ENCODE measurements around the gene KLHL13.

Gene KLHL13

DNA sequence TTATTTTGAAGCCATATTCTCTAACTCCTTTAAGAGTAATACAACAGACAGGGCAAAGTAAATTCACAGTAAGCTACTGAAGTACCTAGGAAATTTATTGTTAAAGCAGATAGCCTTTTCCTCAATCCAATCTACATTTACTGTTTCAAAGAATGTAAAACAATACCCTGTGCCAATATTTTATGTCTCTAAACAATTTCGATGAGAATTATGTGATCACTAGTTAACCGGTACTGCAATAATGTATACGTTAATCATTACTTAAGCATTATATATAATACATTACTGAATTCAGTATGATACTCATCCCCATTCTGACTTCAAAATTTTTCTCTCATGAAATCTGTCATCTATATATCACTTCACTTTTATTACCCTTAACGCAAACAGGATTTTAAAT lies 28.5 kb downstream of the KLHL13 start:
- no peaks in the 10 kb centered on the region for H3K27me3 ChIP-seq (replicated peaks; ENCODE audit: control insufficient read depth, insufficient read depth, low read length, poor library complexity, severe bottlenecking)
- no peak overlapping the region for H3K4me3 ChIP-seq (ENCODE audit: insufficient read depth, low read depth, low read length, poor library complexity, severe bottlenecking)
- no peaks in the 10 kb centered on the region for H3K36me3 ChIP-seq (ENCODE audit: control insufficient read depth, insufficient read depth, low read length)
- H3K9me3 ChIP-seq (ENCODE audit: control insufficient read depth, low read length), result no peaks in the 10 kb centered on the region
- H3K4me1 ChIP-seq (ENCODE audit: control insufficient read depth, insufficient read depth, low read length, poor library complexity, severe bottlenecking), result no peaks in the 10 kb centered on the region
- DNase-seq, result no peak
- H3K27ac ChIP-seq (ENCODE audit: insufficient read depth, low read length, poor library complexity, severe bottlenecking), result no peak overlapping the region

- no peaks in the 10 kb centered on the region for H3K36me3 ChIP-seq (ENCODE audit: control insufficient read depth, insufficient read depth, low read length)
- no peak overlapping the region for H3K4me3 ChIP-seq (ENCODE audit: insufficient read depth, low read depth, low read length, poor library complexity, severe bottlenecking)
- H3K9me3 ChIP-seq (ENCODE audit: control insufficient read depth, low read length), result no peaks in the 10 kb centered on the region
- no peak overlapping the region for H3K27ac ChIP-seq (ENCODE audit: insufficient read depth, low read length, poor library complexity, severe bottlenecking)
- H3K27me3 ChIP-seq (replicated peaks; ENCODE audit: control insufficient read depth, insufficient read depth, low read length, poor library complexity, severe bottlenecking), result no peaks in the 10 kb centered on the region
- DNase-seq, result no peak
- no peaks in the 10 kb centered on the region for H3K4me1 ChIP-seq (ENCODE audit: control insufficient read depth, insufficient read depth, low read length, poor library complexity, severe bottlenecking)
Observed at GRCh38 chrX:118074196-118074595, 42.4 kb downstream of the KLHL13 start.

GRCh38 chrX:118066867-118067515 lies 49.6 kb downstream of the KLHL13 start:
- H3K27me3 ChIP-seq (replicated peaks; ENCODE audit: control insufficient read depth, insufficient read depth, low read length, poor library complexity, severe bottlenecking), result no peaks in the 10 kb centered on the region
- H3K9me3 ChIP-seq (ENCODE audit: control insufficient read depth, low read length), result no peaks in the 10 kb centered on the region
- H3K36me3 ChIP-seq (ENCODE audit: control insufficient read depth, insufficient read depth, low read length), result no peaks in the 10 kb centered on the region
- no peak overlapping the region for H3K4me3 ChIP-seq (ENCODE audit: insufficient read depth, low read depth, low read length, poor library complexity, severe bottlenecking)
- no peak overlapping the region for H3K27ac ChIP-seq (ENCODE audit: insufficient read depth, low read length, poor library complexity, severe bottlenecking)
- H3K4me1 ChIP-seq (ENCODE audit: control insufficient read depth, insufficient read depth, low read length, poor library complexity, severe bottlenecking), result no peaks in the 10 kb centered on the region
- no peak for DNase-seq

GRCh38 chrX:118062817-118063615 lies 53.6 kb downstream of the KLHL13 start:
- DNase-seq, result no peak
- no peaks in the 10 kb centered on the region for H3K4me1 ChIP-seq (ENCODE audit: control insufficient read depth, insufficient read depth, low read length, poor library complexity, severe bottlenecking)
- H3K36me3 ChIP-seq (ENCODE audit: control insufficient read depth, insufficient read depth, low read length), result no peaks in the 10 kb centered on the region
- H3K4me3 ChIP-seq (ENCODE audit: insufficient read depth, low read depth, low read length, poor library complexity, severe bottlenecking), result no peak overlapping the region
- no peaks in the 10 kb centered on the region for H3K27me3 ChIP-seq (replicated peaks; ENCODE audit: control insufficient read depth, insufficient read depth, low read length, poor library complexity, severe bottlenecking)
- no peaks in the 10 kb centered on the region for H3K9me3 ChIP-seq (ENCODE audit: control insufficient read depth, low read length)
- no peak overlapping the region for H3K27ac ChIP-seq (ENCODE audit: insufficient read depth, low read length, poor library complexity, severe bottlenecking)

GRCh38 chrX:118062048-118062789 lies 54.4 kb downstream of the KLHL13 start:
- no peak for DNase-seq

DNA sequence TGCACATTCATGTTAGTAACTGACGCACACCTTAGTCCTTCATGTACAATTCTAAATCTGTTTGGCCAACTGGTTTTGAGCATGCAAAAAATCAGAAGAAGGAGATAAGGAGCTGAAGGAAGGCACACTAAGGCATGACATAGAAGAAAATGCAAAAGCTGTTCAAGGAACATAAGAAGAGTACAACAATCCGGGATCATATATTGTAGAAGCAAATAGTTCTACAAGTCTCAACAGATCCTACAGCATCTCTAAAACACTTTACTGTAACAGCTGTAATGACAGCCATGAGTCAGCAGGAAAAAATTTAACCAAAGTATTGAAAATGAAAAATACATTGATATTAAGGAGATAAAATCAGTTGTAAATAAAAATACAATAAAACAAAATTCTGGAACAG lies 57.7 kb downstream of the KLHL13 start:
- H3K27ac ChIP-seq (ENCODE audit: insufficient read depth, low read length, poor library complexity, severe bottlenecking), result no peak overlapping the region
- H3K4me1 ChIP-seq (ENCODE audit: control insufficient read depth, insufficient read depth, low read length, poor library complexity, severe bottlenecking), result no peaks in the 10 kb centered on the region
- H3K9me3 ChIP-seq (ENCODE audit: control insufficient read depth, low read length), result no peaks in the 10 kb centered on the region
- no peaks in the 10 kb centered on the region for H3K27me3 ChIP-seq (replicated peaks; ENCODE audit: control insufficient read depth, insufficient read depth, low read length, poor library complexity, severe bottlenecking)
- H3K4me3 ChIP-seq (ENCODE audit: insufficient read depth, low read depth, low read length, poor library complexity, severe bottlenecking), result no peak overlapping the region
- H3K36me3 ChIP-seq (ENCODE audit: control insufficient read depth, insufficient read depth, low read length), result no peaks in the 10 kb centered on the region
- no peak for DNase-seq

More at GRCh38 chrX:118062048-118062789, 54.4 kb downstream of the KLHL13 start:
- Histone ChIP-seq H3K36me3 (ENCODE audit: control insufficient read depth, insufficient read depth, low read length) (no peaks in the 10 kb centered on the region), H3K4me3 (ENCODE audit: insufficient read depth, low read depth, low read length, poor library complexity, severe bottlenecking) (no peak overlapping the region), H3K27ac (ENCODE audit: insufficient read depth, low read length, poor library complexity, severe bottlenecking) (no peak overlapping the region), H3K27me3 (replicated peaks; ENCODE audit: control insufficient read depth, insufficient read depth, low read length, poor library complexity, severe bottlenecking) (no peaks in the 10 kb centered on the region), H3K9me3 (ENCODE audit: control insufficient read depth, low read length) (no peaks in the 10 kb centered on the region), H3K4me1 (ENCODE audit: control insufficient read depth, insufficient read depth, low read length, poor library complexity, severe bottlenecking) (no peaks in the 10 kb centered on the region)

DNA sequence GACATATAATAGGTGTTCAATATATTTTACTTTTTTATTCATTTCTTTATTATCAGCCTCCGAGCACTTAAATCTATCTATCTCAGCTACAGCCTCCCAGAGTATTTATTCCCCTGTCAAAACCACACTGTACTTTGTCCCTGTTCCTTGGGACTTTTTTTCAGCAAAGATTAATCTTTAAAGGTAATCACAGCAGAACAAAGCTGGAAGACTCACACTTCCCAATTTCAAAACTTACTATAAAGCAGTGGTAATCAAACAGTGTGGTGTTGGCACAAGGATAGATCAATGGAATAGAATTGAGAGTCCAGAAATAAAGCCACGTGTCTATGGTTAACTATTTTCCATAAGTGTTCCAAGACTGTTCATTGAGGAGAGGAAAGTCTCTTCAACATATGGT lies 59.7 kb downstream of the KLHL13 start:
- Histone ChIP-seq H3K27me3 (replicated peaks; ENCODE audit: control insufficient read depth, insufficient read depth, low read length, poor library complexity, severe bottlenecking) (no peaks in the 10 kb centered on the region), H3K27ac (ENCODE audit: insufficient read depth, low read length, poor library complexity, severe bottlenecking) (no peak overlapping the region), H3K4me1 (ENCODE audit: control insufficient read depth, insufficient read depth, low read length, poor library complexity, severe bottlenecking) (no peaks in the 10 kb centered on the region), H3K4me3 (ENCODE audit: insufficient read depth, low read depth, low read length, poor library complexity, severe bottlenecking) (no peak overlapping the region), H3K9me3 (ENCODE audit: control insufficient read depth, low read length) (no peaks in the 10 kb centered on the region), H3K36me3 (ENCODE audit: control insufficient read depth, insufficient read depth, low read length) (no peaks in the 10 kb centered on the region)
- DNase-seq, result no peak

DNA sequence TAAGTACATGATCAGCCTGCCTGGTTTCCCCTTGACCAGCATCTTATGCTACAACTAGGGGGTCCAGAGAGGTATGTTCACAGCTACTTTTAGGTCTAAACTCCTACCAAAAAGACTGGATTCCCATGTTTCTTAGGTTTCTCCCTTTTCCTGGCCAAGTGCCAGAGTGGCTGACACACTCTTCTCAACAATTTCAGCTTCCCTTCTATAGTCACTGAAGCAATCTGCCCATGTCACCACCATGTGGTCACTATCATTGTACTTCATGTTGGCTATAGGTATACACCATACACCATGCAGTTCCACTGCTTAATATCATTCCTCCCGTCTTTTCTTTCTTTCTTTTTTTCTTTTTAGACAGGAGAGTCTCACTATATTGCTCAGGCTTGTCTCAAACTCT lies 66.9 kb downstream of the KLHL13 start:
- H3K4me3 ChIP-seq (ENCODE audit: insufficient read depth, low read depth, low read length, poor library complexity, severe bottlenecking), result no peak overlapping the region
- H3K9me3 ChIP-seq (ENCODE audit: control insufficient read depth, low read length), result no peaks in the 10 kb centered on the region
- no peak overlapping the region for H3K27ac ChIP-seq (ENCODE audit: insufficient read depth, low read length, poor library complexity, severe bottlenecking)
- no peaks in the 10 kb centered on the region for H3K27me3 ChIP-seq (replicated peaks; ENCODE audit: control insufficient read depth, insufficient read depth, low read length, poor library complexity, severe bottlenecking)
- no peak for DNase-seq
- no peaks in the 10 kb centered on the region for H3K36me3 ChIP-seq (ENCODE audit: control insufficient read depth, insufficient read depth, low read length)
- H3K4me1 ChIP-seq (ENCODE audit: control insufficient read depth, insufficient read depth, low read length, poor library complexity, severe bottlenecking), result no peaks in the 10 kb centered on the region

DNA sequence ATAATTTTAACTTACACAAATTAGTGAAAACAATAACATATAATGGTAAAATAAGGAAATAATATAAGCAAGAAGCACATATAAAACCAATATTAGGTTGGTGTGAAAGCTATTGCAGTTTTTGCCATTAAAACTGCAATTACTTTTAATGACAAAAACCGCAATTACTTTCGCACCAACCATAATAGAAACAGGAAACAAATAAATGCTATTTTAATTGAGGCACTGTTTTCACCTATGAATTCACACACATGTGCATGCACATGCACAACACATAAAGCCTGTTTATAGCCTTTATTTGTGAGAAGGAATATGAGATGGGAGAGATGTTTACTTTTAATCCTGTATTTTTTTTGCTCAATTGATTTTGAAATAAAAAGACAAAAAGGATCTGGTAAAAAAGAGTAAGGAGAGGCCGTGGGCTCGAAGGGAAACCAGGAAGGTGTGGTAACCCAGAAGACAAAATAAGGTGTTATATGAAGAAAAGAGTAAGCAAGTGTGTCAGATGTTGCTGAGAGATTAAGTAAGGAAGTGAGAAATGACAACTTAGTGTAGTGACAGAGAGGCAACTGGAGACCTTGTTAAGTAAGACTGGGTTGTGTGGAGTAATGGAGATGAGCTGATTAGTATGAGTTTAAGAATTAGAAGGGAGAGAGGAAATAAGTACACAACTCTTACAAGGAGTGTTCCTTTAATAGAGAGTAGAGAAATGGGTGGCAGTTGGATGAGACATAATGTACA lies 69.0 kb downstream of the KLHL13 start:
- Histone ChIP-seq H3K4me3 (ENCODE audit: insufficient read depth, low read depth, low read length, poor library complexity, severe bottlenecking) (no peak overlapping the region), H3K9me3 (ENCODE audit: control insufficient read depth, low read length) (no peaks in the 10 kb centered on the region), H3K27me3 (replicated peaks; ENCODE audit: control insufficient read depth, insufficient read depth, low read length, poor library complexity, severe bottlenecking) (no peaks in the 10 kb centered on the region), H3K4me1 (ENCODE audit: control insufficient read depth, insufficient read depth, low read length, poor library complexity, severe bottlenecking) (no peaks in the 10 kb centered on the region), H3K27ac (ENCODE audit: insufficient read depth, low read length, poor library complexity, severe bottlenecking) (no peak overlapping the region), H3K36me3 (ENCODE audit: control insufficient read depth, insufficient read depth, low read length) (no peaks in the 10 kb centered on the region)
- no peak for DNase-seq
